A549 treated with CpdA at 1 μM for 4 hours (cell line): Measurements from ENCODE around the gene STK36. TPM values are rescaled to one million over a fixed set of nuclear protein-coding genes. Genes with fewer than 3 reads are reported as not detected.

Source experiments
- total RNA-seq: library from RNA; stranded (reverse); fragments of 200-300 nt; extraction: Qiagen RNA extraction; gene quantifications from 5 replicates; pipeline ENCODE4 v1.2.3, GENCODE V29; 2022; ENCODE audit warnings: low read depth

The STK36 gene
- 13.5 to 17.3 TPM (median 13.7 TPM) in 5 replicates for total RNA-seq

GRCh38 chr2:218671654-218672566 lies at the start of gene STK36, which contains the start of gene RNF25:
Gene STK36, plus strand, starts transcription at chr2:218672086. Its CDS starts 744 bp downstream, at chr2:218672830.
Gene RNF25, minus strand, starts transcription at chr2:218672002. Its CDS starts 32 bp downstream, at chr2:218671970.

GRCh38 chr2:218659258-218659987 lies 12.5 kb upstream of the STK36 start, which contains the start of the genes BCS1L and ZNF142:
Gene BCS1L, plus strand, starts transcription at chr2:218659683. Its CDS starts 1,305 bp downstream, at chr2:218660988.
Gene ZNF142, minus strand, starts transcription at chr2:218659623. Its CDS starts 3,194 bp downstream, at chr2:218656429.

GRCh38 chr2:218710687-218711549 lies 39.0 kb downstream of the STK36 start, which contains the start of gene TTLL4:
Gene TTLL4, plus strand, starts transcription at chr2:218710835. Its CDS starts 26,842 bp downstream, at chr2:218737677.

Other genes with a start within 250 kb of the STK36 start
- gene USP37, start 103.7 kb upstream of the STK36 start, total RNA-seq = 4.3 to 6.3 TPM (median 5.0 TPM) in 5 replicates
- gene CNOT9, start 103.2 kb upstream of the STK36 start, total RNA-seq = 44.7 to 49.4 TPM (median 45.1 TPM) in 5 replicates
- gene PLCD4, start 64.2 kb upstream of the STK36 start, total RNA-seq = 0.29 to 0.60 TPM (median 0.35 TPM) in 5 replicates
- gene ZNF142, start 12.5 kb upstream of the STK36 start, total RNA-seq = 13.9 to 18.9 TPM (median 15.4 TPM) in 5 replicates
- 39.2 to 51.4 TPM (median 48.7 TPM) in 5 replicates for gene BCS1L, start 12.4 kb upstream of the STK36 start, total RNA-seq
- 43.3 to 48.2 TPM (median 44.4 TPM) in 5 replicates for gene RNF25, start 84 bp upstream of the STK36 start, total RNA-seq
- gene TTLL4, start 38.7 kb downstream of the STK36 start, total RNA-seq = 27.1 to 34.0 TPM (median 27.5 TPM) in 5 replicates
- gene CYP27A1, start 110.1 kb downstream of the STK36 start, total RNA-seq = 0.13 to 0.18 TPM (median 0.14 TPM) in 4 of 5 replicates, not detected in the other
- not detected in 5 replicates for gene PRKAG3, start 159.7 kb downstream of the STK36 start, total RNA-seq
- 0.08 to 0.13 TPM (median 0.11 TPM) in 4 of 5 replicates, not detected in the other for gene WNT6, start 187.7 kb downstream of the STK36 start, total RNA-seq
- gene WNT10A, start 208.8 kb downstream of the STK36 start, total RNA-seq = 0.06 to 0.24 TPM (median 0.10 TPM) in 4 of 5 replicates, not detected in the other